Posterior cingulate gyrus (tissue), 11 donors: ENCODE data around the gene HS6ST2.
"Not testable (repeated sequence)": the region's sequence is repeated elsewhere in the genome, so short reads cannot be mapped to it uniquely, and the experiment has no call there.

Source experiments
- DNase-seq, 10 donors: peaks; one replicate each; pipeline versions ENCODE4 v3.0.0 to v3.0.0-alpha.2; 2020 to 2021; ENCODE audit warnings: mixed read lengths in 3 of 10
- intact Hi-C: fragments of 100-400 bp; cut with DNase I; formaldehyde crosslinking; loops from one replicate; pipeline ENCODE4 v1.15.1; 2023

Gene HS6ST2

GRCh38 chrX:132958091-132958703 lies at the start of gene HS6ST2:
Gene HS6ST2 (minus strand): TSS chrX:132958629.
- peak in 2 of 10 donors; percentile 74 to 87 for DNase-seq
- intact Hi-C loops: no loop called here

GRCh38 chrX:133007458-133007857 lies 49.0 kb upstream of the HS6ST2 start:
- intact Hi-C loops: no loop called here
- DNase-seq: no peak

- no peak for DNase-seq
- intact Hi-C loops: no loop called here
Measured at GRCh38 chrX:133005616-133006015, 47.2 kb upstream of the HS6ST2 start.

GRCh38 chrX:133005042-133005441 lies 46.6 kb upstream of the HS6ST2 start:
- no peak for DNase-seq
- intact Hi-C loops: no loop called here

- DNase-seq: no peak
- intact Hi-C loops: no loop called here
Measured at GRCh38 chrX:132999209-132999608, 40.8 kb upstream of the HS6ST2 start.

GRCh38 chrX:132990835-132991234 lies 32.4 kb upstream of the HS6ST2 start:
- intact Hi-C loops: no loop called here
- no peak for DNase-seq

GRCh38 chrX:132986556-132986955 lies 28.1 kb upstream of the HS6ST2 start:
- intact Hi-C loops: no loop called here
- no peak for DNase-seq

GRCh38 chrX:132984058-132984650 lies 25.7 kb upstream of the HS6ST2 start:
- DNase-seq: no peak
- intact Hi-C loops: no loop called here

GRCh38 chrX:132983496-132983895 lies 25.1 kb upstream of the HS6ST2 start:
- DNase-seq: no peak
- intact Hi-C loops: no loop called here

- DNase-seq, intact Hi-C loops: not testable (repeated sequence)
Measured at GRCh38 chrX:132980035-132980434, 21.6 kb upstream of the HS6ST2 start.

- intact Hi-C loops: loop anchor here (10.0 kb wide), 1 partner anchor 206 kb away; no protein-coding TSS in a partner anchor
- no peak for DNase-seq
Measured at GRCh38 chrX:132968296-132968949, 10.0 kb upstream of the HS6ST2 start.

- DNase-seq: no peak
- intact Hi-C loops: loop anchor here (10.0 kb wide), 1 partner anchor 208 kb away; no protein-coding TSS in a partner anchor
Measured at GRCh38 chrX:132967049-132967448, 8.6 kb upstream of the HS6ST2 start.

GRCh38 chrX:132965461-132965860 lies 7.0 kb upstream of the HS6ST2 start:
- intact Hi-C loops: loop anchor here (10.0 kb wide), 1 partner anchor 209 kb away; no protein-coding TSS in a partner anchor

GRCh38 chrX:132961511-132961910 lies 3.1 kb upstream of the HS6ST2 start:
- DNase-seq: no peak

More at GRCh38 chrX:132965461-132965860, 7.0 kb upstream of the HS6ST2 start:
- no peak for DNase-seq

GRCh38 chrX:132957211-132958090 lies 978 bp downstream of the HS6ST2 start:
- peak in 6 of 10 donors; percentile 13 to 88 (median 54) for DNase-seq
- intact Hi-C loops: no loop called here

More at GRCh38 chrX:132961511-132961910, 3.1 kb upstream of the HS6ST2 start:
- intact Hi-C loops: loop anchor here (10.0 kb wide), 1 partner anchor 213 kb away; no protein-coding TSS in a partner anchor

- peak in 4 of 10 donors; percentile 29 to 80 (median 74) for DNase-seq
- intact Hi-C loops: no loop called here
Measured at GRCh38 chrX:132956421-132957210, 1.8 kb downstream of the HS6ST2 start.

GRCh38 chrX:132955690-132956089 lies 2.7 kb downstream of the HS6ST2 start:
- intact Hi-C loops: no loop called here
- peak in 3 of 10 donors; percentile 12 to 84 (median 71) for DNase-seq

GRCh38 chrX:132954323-132954722 lies 4.1 kb downstream of the HS6ST2 start:
- intact Hi-C loops: no loop called here
- no peak for DNase-seq

- DNase-seq: peak in 2 of 10 donors; percentile 22 to 75
Measured at GRCh38 chrX:132953354-132953753, 5.1 kb downstream of the HS6ST2 start.

More at GRCh38 chrX:132953354-132953753, 5.1 kb downstream of the HS6ST2 start:
- intact Hi-C loops: no loop called here
